H1 (cell line): Measurements from ENCODE around the gene SLC43A2. TPM values are rescaled to one million over a fixed set of nuclear protein-coding genes. Genes with fewer than 3 reads are reported as not detected.

Experiments used
- CREB1 ChIP-seq: IDR thresholded peaks from 2 replicates; pipeline ENCODE4 v1.6.1; 2012; ENCODE audit warnings: inconsistent platforms
- SP4 ChIP-seq: IDR thresholded peaks from 2 replicates; pipeline ENCODE4 v1.6.1; 2012; ENCODE audit warnings: low read length, inconsistent platforms
- polyA plus RNA-seq, 7 experiments: library from polyadenylated mRNA; depleted of rRNA in 3 of 7; stranded (reverse) in 5 of 7; unstranded in 2 of 7; fragments of >200 nt in 5 of 7; fragments of 200-250 nt in 2 of 7; gene quantifications; 1 replicate in 5 of 7; 2 replicates in 1 of 7; 4 replicates in 1 of 7; pipeline versions ENCODE4 v1.2.1 to v1.2.3, GENCODE V29; 2011 to 2013; ENCODE audit warnings: missing spikeins in 2 of 7, mixed read lengths in 2 of 7
- total RNA-seq: library from RNA; stranded (reverse); fragmentation: NEBNext Ultra II Directional; extraction: Animal tissue kit (Norgen Biotek cat#: 25700); gene quantifications from 2 replicates; pipeline ENCODE4 v1.2.1, GENCODE V29; 2021
- TF ChIP-seq, protein P1 (sequence below): IDR thresholded peaks from 2 replicates; pipeline ENCODE4 v1.6.1; 2011; ENCODE audit warnings: low read length, improper control_type of control experiment

SLC43A2 gene
- total and polyA plus RNA-seq, 2 of the 8 experiments (the other 6 are each of a cell fraction or from before 2014, with no cell fraction given): 6.6 to 10.5 TPM

DNA sequence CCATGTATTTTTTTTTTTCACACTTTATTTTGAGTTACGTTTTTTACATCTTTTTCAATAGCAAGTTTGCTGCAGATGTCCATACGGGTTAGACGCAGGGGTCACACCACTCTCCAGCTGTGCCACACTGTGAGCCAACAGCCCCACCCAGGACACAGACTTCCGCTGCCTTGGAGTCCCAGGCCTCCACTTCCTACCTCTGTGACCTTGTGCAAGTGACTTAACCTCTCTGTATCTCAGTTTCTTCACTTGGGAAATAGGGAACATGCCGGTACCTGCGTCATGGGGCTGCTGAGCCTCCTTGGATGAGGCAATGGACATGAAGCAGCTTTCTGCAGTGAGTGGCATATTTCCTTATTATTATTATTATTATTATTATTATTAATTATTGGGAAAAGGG lies 62.8 kb downstream of the SLC43A2 start (continued):
- TF ChIP-seq, protein P1, sequence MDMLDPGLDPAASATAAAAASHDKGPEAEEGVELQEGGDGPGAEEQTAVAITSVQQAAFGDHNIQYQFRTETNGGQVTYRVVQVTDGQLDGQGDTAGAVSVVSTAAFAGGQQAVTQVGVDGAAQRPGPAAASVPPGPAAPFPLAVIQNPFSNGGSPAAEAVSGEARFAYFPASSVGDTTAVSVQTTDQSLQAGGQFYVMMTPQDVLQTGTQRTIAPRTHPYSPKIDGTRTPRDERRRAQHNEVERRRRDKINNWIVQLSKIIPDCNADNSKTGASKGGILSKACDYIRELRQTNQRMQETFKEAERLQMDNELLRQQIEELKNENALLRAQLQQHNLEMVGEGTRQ: no peak
- TF ChIP-seq SP4: no peak
- TF ChIP-seq CREB1: no peak
